Activated CD8-positive, alpha-beta memory T cell treated with anti-CD3 and anti-CD28 coated beads for 4 hours (primary cell): ENCODE results near the gene WDR83.
"Not testable (repeated sequence)": the region's sequence is repeated elsewhere in the genome, so short reads cannot be mapped to it uniquely, and the experiment has no call there.

ENCODE experiments used
- DNase-seq, 2 donors: peaks; one replicate each; pipeline ENCODE4 v3.0.0-alpha.2; 2020; ENCODE audit warnings: low read depth in 2 of 2

Gene WDR83

GRCh38 chr19:12666265-12667048 lies at the start of gene WDR83, which contains the start of gene MAN2B1:
WDR83 (plus strand) TSS chr19:12666807; CDS start chr19:12669791, 2,984 bp downstream.
MAN2B1 (minus strand) TSS chr19:12666742; CDS start chr19:12666701, 41 bp downstream.
- DNase-seq, result peak; percentile 53 to 56

GRCh38 chr19:12617646-12618045 lies 49.0 kb upstream of the WDR83 start:
- DNase-seq, result no peak

GRCh38 chr19:12621253-12622024 lies 45.2 kb upstream of the WDR83 start:
- DNase-seq, result not testable (repeated sequence)

GRCh38 chr19:12623361-12624031 lies 43.1 kb upstream of the WDR83 start:
- DNase-seq, result no peak

- no peak for DNase-seq
These were observed 39.6 kb upstream of the WDR83 start for GRCh38 chr19:12626958-12627357.

- no peak for DNase-seq
These were observed 38.3 kb upstream of the WDR83 start for GRCh38 chr19:12628040-12629022.

- DNase-seq, result no peak
These were observed 37.4 kb upstream of the WDR83 start for GRCh38 chr19:12629215-12629614.

- DNase-seq, result no peak
These were observed 30.0 kb upstream of the WDR83 start for GRCh38 chr19:12636631-12637030.

GRCh38 chr19:12638611-12639182 lies 27.9 kb upstream of the WDR83 start:
- DNase-seq, result no peak

- peak; percentile 73 to 74 for DNase-seq
These were observed 26.6 kb upstream of the WDR83 start for GRCh38 chr19:12639901-12640613.

GRCh38 chr19:12641456-12641855 lies 25.2 kb upstream of the WDR83 start:
- no peak for DNase-seq

GRCh38 chr19:12642506-12642905 lies 24.1 kb upstream of the WDR83 start:
- no peak for DNase-seq

- DNase-seq, result not testable (repeated sequence)
These were observed 22.9 kb upstream of the WDR83 start for GRCh38 chr19:12643716-12644115.

- DNase-seq, result no peak
These were observed 20.1 kb upstream of the WDR83 start for GRCh38 chr19:12646551-12646950.

- DNase-seq, result no peak
These were observed 19.6 kb upstream of the WDR83 start for GRCh38 chr19:12647047-12647446.

- DNase-seq, result no peak
These were observed 19.0 kb upstream of the WDR83 start for GRCh38 chr19:12647490-12648071.

GRCh38 chr19:12648088-12648487 lies 18.5 kb upstream of the WDR83 start:
- no peak for DNase-seq

GRCh38 chr19:12649941-12650340 lies 16.7 kb upstream of the WDR83 start:
- DNase-seq, result no peak

GRCh38 chr19:12652219-12652618 lies 14.4 kb upstream of the WDR83 start:
- DNase-seq, result no peak

- DNase-seq, result no peak
These were observed 11.1 kb upstream of the WDR83 start for GRCh38 chr19:12655546-12655945.
